ENCODE measurements around the gene S1PR4.

Gene S1PR4

DNA sequence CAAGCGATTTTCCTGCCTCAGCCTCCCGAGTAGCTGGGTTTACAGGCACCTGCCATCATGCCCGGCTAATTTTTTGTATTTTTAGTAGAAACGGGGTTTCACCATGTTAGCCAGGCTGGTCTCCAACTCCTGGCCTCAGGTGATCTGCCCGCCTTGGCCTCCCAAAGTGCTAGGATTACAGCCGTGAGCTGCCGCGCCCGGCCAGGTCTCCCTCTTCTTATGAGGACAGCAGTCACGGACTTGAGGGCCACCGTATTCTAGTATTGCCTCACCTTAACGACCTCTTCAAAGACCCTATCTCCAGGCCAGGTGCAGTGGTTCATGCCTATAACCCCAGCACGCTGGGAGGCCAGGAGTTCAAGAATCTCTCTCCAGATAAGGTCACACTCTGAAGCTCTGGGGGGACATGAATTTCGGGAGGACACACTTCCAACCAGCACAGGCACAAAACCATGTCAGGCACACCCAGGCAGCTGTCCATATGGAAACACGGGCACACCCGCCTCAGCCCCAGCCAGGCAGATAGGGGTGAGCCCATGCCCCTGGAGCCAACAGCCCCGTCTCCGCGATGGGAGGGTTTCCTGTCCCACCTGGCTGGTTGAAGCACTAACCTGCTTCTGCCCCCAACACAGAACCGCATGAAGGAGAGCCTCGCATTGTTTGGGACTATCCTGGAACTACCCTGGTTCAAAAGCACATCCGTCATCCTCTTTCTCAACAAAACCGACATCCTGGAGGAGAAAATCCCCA lies 21.3 kb upstream of the S1PR4 start:
- 94% methylated on average over 16 of the region's 23 CpGs for WGBS (ENCODE audit: insufficient coverage)
- Histone ChIP-seq H3K4me1 (ENCODE audit: control extremely low read depth in 1 of 4, control insufficient read depth in 4 of 4, insufficient read depth in 4 of 4, low read length in 3 of 4) (peaks cover 0 to 37% (median 29%) of the 10 kb centered on the region in 4 experiments), H3K9me3 (ENCODE audit: control extremely low read depth in 1 of 5, control insufficient read depth in 4 of 5, insufficient read depth in 2 of 5, low read depth in 1 of 5, low read length in 4 of 5) (peaks cover 0 to 4% (median 0%) of the 10 kb centered on the region in 5 experiments), H3K4me3 (ENCODE audit: control insufficient read depth in 1 of 7, extremely low read depth in 1 of 7, insufficient read depth in 4 of 7, low read depth in 2 of 7, low read length in 6 of 7) (no peak overlapping the region), H3K36me3 (ENCODE audit: control insufficient read depth in 4 of 4, insufficient read depth in 4 of 4, low read length in 3 of 4) (peaks cover 14 to 80% (median 64%) of the 10 kb centered on the region in 4 experiments), H3K27me3 (replicated peaks in 2 of 5; ENCODE audit: control insufficient read depth in 4 of 5, insufficient read depth in 5 of 5, low read length in 4 of 5) (no peaks in the 10 kb centered on the region), H3K27ac (ENCODE audit: insufficient read depth in 1 of 2, low read depth in 1 of 2, low read length in 2 of 2, poor library complexity in 1 of 2, severe bottlenecking in 2 of 2) (peak overlapping the region; percentile 46 to 59)
- POLR2A ChIA-PET, result interaction anchor here (0.9 to 2.9 kb wide), 3 partner anchors 13 to 24 kb away, joined by 3 to 12 read pairs (median 3); no protein-coding TSS in a partner anchor
- no peak for DNase-seq
- CTCF ChIA-PET, result interaction anchor here (0.6 to 10.5 kb wide), 3 partner anchors 10 to 28 kb away, joined by 3 to 123 read pairs (median 7); partner anchors contain the start of gene GNA15

DNA sequence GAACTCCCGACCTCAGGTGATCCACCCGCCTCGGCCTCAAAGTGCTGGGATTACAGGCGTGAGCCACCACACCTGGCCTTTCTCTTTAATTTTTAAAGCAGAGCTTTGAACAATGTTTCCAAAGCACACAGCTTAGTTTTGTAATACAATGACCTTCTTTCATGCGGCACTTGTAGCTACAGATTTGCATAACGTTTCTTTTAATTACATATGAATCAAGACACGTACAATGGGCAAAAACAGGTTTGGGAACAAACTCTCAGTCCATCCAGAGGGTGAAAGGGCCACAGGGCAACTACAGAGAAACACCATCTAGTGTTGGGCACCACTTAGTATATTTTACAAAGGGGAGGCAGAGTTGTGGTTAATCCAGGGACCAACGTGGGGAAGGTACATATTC lies 19.0 kb upstream of the S1PR4 start:
- Histone ChIP-seq H3K27ac (ENCODE audit: insufficient read depth in 1 of 2, low read depth in 1 of 2, low read length in 2 of 2, poor library complexity in 1 of 2, severe bottlenecking in 2 of 2) (peak overlapping the region; percentile 33 to 36), H3K4me1 (ENCODE audit: control extremely low read depth in 1 of 4, control insufficient read depth in 4 of 4, insufficient read depth in 4 of 4, low read length in 3 of 4) (peaks cover 0 to 30% (median 25%) of the 10 kb centered on the region in 4 experiments), H3K36me3 (ENCODE audit: control insufficient read depth in 4 of 4, insufficient read depth in 4 of 4, low read length in 3 of 4) (peaks cover 16 to 85% (median 69%) of the 10 kb centered on the region in 4 experiments), H3K4me3 (ENCODE audit: control insufficient read depth in 1 of 7, extremely low read depth in 1 of 7, insufficient read depth in 4 of 7, low read depth in 2 of 7, low read length in 6 of 7) (no peak overlapping the region), H3K27me3 (replicated peaks in 2 of 5; ENCODE audit: control insufficient read depth in 4 of 5, insufficient read depth in 5 of 5, low read length in 4 of 5) (no peaks in the 10 kb centered on the region), H3K9me3 (ENCODE audit: control extremely low read depth in 1 of 5, control insufficient read depth in 4 of 5, insufficient read depth in 2 of 5, low read depth in 1 of 5, low read length in 4 of 5) (peaks cover 0 to 4% (median 0%) of the 10 kb centered on the region in 5 experiments)
- CTCF ChIA-PET, result interaction anchor here (1.2 to 10.5 kb wide), 6 partner anchors 10 to 30 kb away, joined by 3 to 123 read pairs (median 6); partner anchors contain the start of gene GNA15
- 96% methylated on average over 7 of the region's 8 CpGs for WGBS (ENCODE audit: insufficient coverage)
- no peak for DNase-seq
- POLR2A ChIA-PET, result interaction anchor here (0.7 to 2.9 kb wide), 2 partner anchors 18 to 21 kb away, joined by 3 to 12 read pairs; no protein-coding TSS in a partner anchor

DNA sequence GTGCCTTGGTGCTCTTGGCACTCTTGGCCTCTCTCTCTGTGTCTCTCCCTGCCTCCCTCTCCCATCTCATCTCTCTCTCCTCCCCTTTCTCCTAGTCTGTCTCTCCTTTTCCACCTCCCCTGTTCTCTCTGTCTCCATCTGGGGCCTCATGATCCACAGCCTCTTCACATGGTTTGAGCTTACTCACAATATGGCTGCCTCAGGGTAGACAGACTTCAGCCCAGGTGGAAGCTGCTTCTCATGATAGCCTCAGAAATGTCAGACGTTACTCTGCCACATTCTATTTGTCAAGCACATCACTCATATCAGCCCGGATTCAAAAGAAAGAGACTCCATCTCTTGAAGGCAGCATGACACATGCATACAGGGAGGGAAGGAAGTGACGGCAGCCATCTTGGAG lies 18.4 kb upstream of the S1PR4 start:
- Histone ChIP-seq H3K27ac (ENCODE audit: insufficient read depth in 1 of 2, low read depth in 1 of 2, low read length in 2 of 2, poor library complexity in 1 of 2, severe bottlenecking in 2 of 2) (peak overlapping the region; percentile 33 to 36), H3K4me1 (ENCODE audit: control extremely low read depth in 1 of 4, control insufficient read depth in 4 of 4, insufficient read depth in 4 of 4, low read length in 3 of 4) (peaks cover 0 to 23% (median 22%) of the 10 kb centered on the region in 4 experiments), H3K36me3 (ENCODE audit: control insufficient read depth in 4 of 4, insufficient read depth in 4 of 4, low read length in 3 of 4) (peaks cover 16 to 89% (median 66%) of the 10 kb centered on the region in 4 experiments), H3K27me3 (replicated peaks in 2 of 5; ENCODE audit: control insufficient read depth in 4 of 5, insufficient read depth in 5 of 5, low read length in 4 of 5) (no peaks in the 10 kb centered on the region), H3K9me3 (ENCODE audit: control extremely low read depth in 1 of 5, control insufficient read depth in 4 of 5, insufficient read depth in 2 of 5, low read depth in 1 of 5, low read length in 4 of 5) (peaks cover 0 to 4% (median 0%) of the 10 kb centered on the region in 5 experiments), H3K4me3 (ENCODE audit: control insufficient read depth in 1 of 7, extremely low read depth in 1 of 7, insufficient read depth in 4 of 7, low read depth in 2 of 7, low read length in 6 of 7) (no peak overlapping the region)
- POLR2A ChIA-PET, result interaction anchor here (0.7 to 2.9 kb wide), 3 partner anchors 18 to 28 kb away, joined by 3 to 12 read pairs (median 4); no protein-coding TSS in a partner anchor
- CTCF ChIA-PET, result interaction anchor here (1.2 to 10.5 kb wide), 6 partner anchors 12 to 56 kb away, joined by 3 to 123 read pairs (median 8); partner anchors contain the start of gene GNA15
- 83% methylated on average over 1 of the region's 3 CpGs for WGBS (ENCODE audit: insufficient coverage)
- peak in 1 of 3 donors; percentile 35 for DNase-seq

DNA sequence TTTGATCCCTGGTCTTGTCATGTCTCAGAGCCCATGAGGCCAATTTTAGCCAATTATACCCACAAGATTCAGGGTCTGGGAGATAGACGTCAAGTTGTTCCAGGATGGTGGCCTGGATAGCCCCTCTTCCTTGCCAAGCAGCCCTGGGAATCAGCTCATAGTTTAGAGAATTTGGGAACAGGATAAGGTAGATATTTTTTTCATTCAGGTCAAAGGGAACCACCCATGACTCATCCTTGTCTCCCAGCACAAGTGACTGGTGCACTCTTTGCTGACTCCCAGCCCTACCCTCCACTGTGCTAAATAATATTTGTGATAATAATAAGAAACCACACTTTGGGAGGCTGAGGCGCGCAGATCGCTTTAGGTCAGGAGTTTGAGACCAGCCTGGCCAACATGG lies 17.1 kb upstream of the S1PR4 start:
- H3K27ac ChIP-seq (ENCODE audit: insufficient read depth in 1 of 2, low read depth in 1 of 2, low read length in 2 of 2, poor library complexity in 1 of 2, severe bottlenecking in 2 of 2), result peak overlapping the region in 1 of 2 experiments; percentile 57
- 96% methylated on average over 4 of the region's 4 CpGs for WGBS (ENCODE audit: insufficient coverage)

DNA sequence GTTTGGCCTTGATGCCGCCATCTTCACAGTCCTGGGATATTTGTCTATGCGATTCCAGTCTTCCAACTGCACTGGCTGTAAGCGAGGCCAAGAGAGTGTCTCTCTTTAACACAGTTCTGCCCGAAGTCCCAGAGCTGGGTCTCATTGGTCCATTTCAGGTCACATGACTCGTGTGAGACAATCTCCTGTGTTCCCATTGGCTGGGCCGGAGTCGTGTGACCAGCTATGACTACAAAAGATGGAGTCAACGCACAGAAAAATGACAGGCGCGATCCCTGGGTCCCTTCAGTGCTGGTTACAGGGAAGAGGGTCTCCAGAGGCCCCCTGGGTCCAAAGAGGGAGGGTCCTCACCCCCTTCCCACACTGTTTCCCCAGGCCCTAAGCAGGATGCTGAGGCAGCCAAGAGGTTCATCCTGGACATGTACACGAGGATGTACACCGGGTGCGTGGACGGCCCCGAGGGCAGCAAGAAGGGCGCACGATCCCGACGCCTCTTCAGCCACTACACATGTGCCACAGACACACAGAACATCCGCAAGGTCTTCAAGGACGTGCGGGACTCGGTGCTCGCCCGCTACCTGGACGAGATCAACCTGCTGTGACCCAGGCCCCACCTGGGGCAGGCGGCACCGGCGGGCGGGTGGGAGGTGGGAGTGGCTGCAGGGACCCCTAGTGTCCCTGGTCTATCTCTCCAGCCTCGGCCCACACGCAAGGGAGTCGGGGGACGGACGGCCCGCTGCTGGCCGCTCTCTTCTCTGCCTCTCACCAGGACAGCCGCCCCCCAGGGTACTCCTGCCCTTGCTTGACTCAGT lies 15.9 kb upstream of the S1PR4 start:
- ChIA-PET CTCF (interaction anchor here (0.7 to 10.5 kb wide), 14 partner anchors 8 to 86 kb away, joined by 3 to 123 read pairs (median 4); partner anchors contain the start of gene GNA15), POLR2A (interaction anchor here (0.5 to 1.5 kb wide), 7 partner anchors 14 to 198 kb away, joined by 3 to 5 read pairs (median 3); no protein-coding TSS in a partner anchor)
- 93% methylated on average over 26 of the region's 38 CpGs for WGBS (ENCODE audit: insufficient coverage)
- Histone ChIP-seq H3K9me3 (ENCODE audit: control extremely low read depth in 1 of 5, control insufficient read depth in 4 of 5, insufficient read depth in 2 of 5, low read depth in 1 of 5, low read length in 4 of 5) (peaks cover 0 to 4% (median 0%) of the 10 kb centered on the region in 5 experiments), H3K36me3 (ENCODE audit: control insufficient read depth in 4 of 4, insufficient read depth in 4 of 4, low read length in 3 of 4) (peaks cover 10 to 74% (median 56%) of the 10 kb centered on the region in 4 experiments), H3K4me1 (ENCODE audit: control extremely low read depth in 1 of 4, control insufficient read depth in 4 of 4, insufficient read depth in 4 of 4, low read length in 3 of 4) (peaks cover 0 to 18% (median 11%) of the 10 kb centered on the region in 4 experiments), H3K4me3 (ENCODE audit: control insufficient read depth in 1 of 7, extremely low read depth in 1 of 7, insufficient read depth in 4 of 7, low read depth in 2 of 7, low read length in 6 of 7) (no peak overlapping the region), H3K27me3 (replicated peaks in 2 of 5; ENCODE audit: control insufficient read depth in 4 of 5, insufficient read depth in 5 of 5, low read length in 4 of 5) (no peaks in the 10 kb centered on the region), H3K27ac (ENCODE audit: insufficient read depth in 1 of 2, low read depth in 1 of 2, low read length in 2 of 2, poor library complexity in 1 of 2, severe bottlenecking in 2 of 2) (no peak overlapping the region)
- peak in 2 of 3 donors; percentile 82 to 85 for DNase-seq

More for the DNA sequence above, 17.1 kb upstream of the S1PR4 start:
- ChIA-PET CTCF (interaction anchor here (0.7 to 10.5 kb wide), 11 partner anchors 9 to 199 kb away, joined by 3 to 123 read pairs (median 4); partner anchors contain the start of gene GNA15), POLR2A (interaction anchor here (0.6 to 1.3 kb wide), 3 partner anchors 15 to 116 kb away, joined by 3 to 4 read pairs (median 3); no protein-coding TSS in a partner anchor)
- H3K4me3 ChIP-seq (ENCODE audit: control insufficient read depth in 1 of 7, extremely low read depth in 1 of 7, insufficient read depth in 4 of 7, low read depth in 2 of 7, low read length in 6 of 7), result no peak overlapping the region
- peaks cover 16 to 83% (median 62%) of the 10 kb centered on the region in 4 experiments for H3K36me3 ChIP-seq (ENCODE audit: control insufficient read depth in 4 of 4, insufficient read depth in 4 of 4, low read length in 3 of 4)
- DNase-seq, result peak in 1 of 3 donors; percentile 20
- H3K4me1 ChIP-seq (ENCODE audit: control extremely low read depth in 1 of 4, control insufficient read depth in 4 of 4, insufficient read depth in 4 of 4, low read length in 3 of 4), result peaks cover 0 to 18% (median 14%) of the 10 kb centered on the region in 4 experiments
- peaks cover 0 to 4% (median 0%) of the 10 kb centered on the region in 5 experiments for H3K9me3 ChIP-seq (ENCODE audit: control extremely low read depth in 1 of 5, control insufficient read depth in 4 of 5, insufficient read depth in 2 of 5, low read depth in 1 of 5, low read length in 4 of 5)
- H3K27me3 ChIP-seq (replicated peaks in 2 of 5; ENCODE audit: control insufficient read depth in 4 of 5, insufficient read depth in 5 of 5, low read length in 4 of 5), result no peaks in the 10 kb centered on the region

DNA sequence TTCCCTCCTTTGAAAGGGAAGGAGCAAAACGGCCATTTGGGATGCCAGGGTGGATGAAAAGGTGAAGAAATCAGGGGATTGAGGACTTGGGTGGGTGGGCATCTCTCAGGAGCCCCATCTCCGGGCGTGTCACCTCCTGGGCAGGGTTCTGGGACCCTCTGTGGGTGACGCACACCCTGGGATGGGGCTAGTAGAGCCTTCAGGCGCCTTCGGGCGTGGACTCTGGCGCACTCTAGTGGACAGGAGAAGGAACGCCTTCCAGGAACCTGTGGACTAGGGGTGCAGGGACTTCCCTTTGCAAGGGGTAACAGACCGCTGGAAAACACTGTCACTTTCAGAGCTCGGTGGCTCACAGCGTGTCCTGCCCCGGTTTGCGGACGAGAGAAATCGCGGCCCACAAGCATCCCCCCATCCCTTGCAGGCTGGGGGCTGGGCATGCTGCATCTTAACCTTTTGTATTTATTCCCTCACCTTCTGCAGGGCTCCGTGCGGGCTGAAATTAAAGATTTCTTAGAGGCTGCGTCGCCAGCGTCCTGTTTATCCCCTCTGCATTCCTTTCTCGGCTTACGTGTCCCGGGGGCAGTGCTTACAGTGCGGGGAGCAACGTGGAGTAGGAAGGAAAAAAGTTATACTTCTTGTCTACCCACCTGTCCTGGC lies 15.2 kb upstream of the S1PR4 start:
- H3K9me3 ChIP-seq (ENCODE audit: control extremely low read depth in 1 of 5, control insufficient read depth in 4 of 5, insufficient read depth in 2 of 5, low read depth in 1 of 5, low read length in 4 of 5), result peaks cover 0 to 4% (median 0%) of the 10 kb centered on the region in 5 experiments
- peak; percentile 75 to 86 (median 82) for DNase-seq
- WGBS (ENCODE audit: insufficient coverage), result 51% methylated on average over 23 of the region's 27 CpGs
- H3K36me3 ChIP-seq (ENCODE audit: control insufficient read depth in 4 of 4, insufficient read depth in 4 of 4, low read length in 3 of 4), result peaks cover 10 to 72% (median 55%) of the 10 kb centered on the region in 4 experiments
- POLR2A ChIA-PET, result interaction anchor here (0.6 to 1.5 kb wide), 4 partner anchors 14 to 30 kb away, joined by 3 to 4 read pairs (median 3); no protein-coding TSS in a partner anchor
- H3K27ac ChIP-seq (ENCODE audit: insufficient read depth in 1 of 2, low read depth in 1 of 2, low read length in 2 of 2, poor library complexity in 1 of 2, severe bottlenecking in 2 of 2), result no peak overlapping the region
- CTCF ChIA-PET, result interaction anchor here (0.6 to 10.5 kb wide), 10 partner anchors 11 to 196 kb away, joined by 3 to 123 read pairs (median 4); partner anchors contain the start of gene GNA15
- peaks cover 0 to 18% (median 11%) of the 10 kb centered on the region in 4 experiments for H3K4me1 ChIP-seq (ENCODE audit: control extremely low read depth in 1 of 4, control insufficient read depth in 4 of 4, insufficient read depth in 4 of 4, low read length in 3 of 4)
- H3K4me3 ChIP-seq (ENCODE audit: control insufficient read depth in 1 of 7, extremely low read depth in 1 of 7, insufficient read depth in 4 of 7, low read depth in 2 of 7, low read length in 6 of 7), result no peak overlapping the region
- H3K27me3 ChIP-seq (replicated peaks in 2 of 5; ENCODE audit: control insufficient read depth in 4 of 5, insufficient read depth in 5 of 5, low read length in 4 of 5), result no peaks in the 10 kb centered on the region
